Measurements from ENCODE around the gene GABPB2. TPM values are rescaled to one million over a fixed set of nuclear protein-coding genes. Genes with fewer than 3 reads are reported as not detected.
"Not testable (repeated sequence)": the region's sequence is repeated elsewhere in the genome, so short reads cannot be mapped to it uniquely, and the experiment has no call there.

GABPB2 gene
- total RNA-seq, 1 donor from 2014 or later: 3.6 TPM

- Histone ChIP-seq H3K9ac (ENCODE audit: low read length) (no peak overlapping the region), H3K4me1 (ENCODE audit: insufficient read depth, low read length) (peaks cover 2% of the 10 kb centered on the region), H3K36me3 (ENCODE audit: insufficient read depth, low read length) (peaks cover 20% of the 10 kb centered on the region), H4K20me1 (ENCODE audit: insufficient read depth, low read length) (peaks cover 30% of the 10 kb centered on the region), H3K79me2 (ENCODE audit: insufficient read depth, low read length) (peaks cover 57% of the 10 kb centered on the region), H3K4me2 (ENCODE audit: low read length) (no peak overlapping the region), H3K27me3 (ENCODE audit: insufficient read depth, low read length) (no peaks in the 10 kb centered on the region), H3K27ac (ENCODE audit: low read depth, low read length) (no peak overlapping the region), H3K4me3 (ENCODE audit: insufficient read depth, low read depth, low read length) (no peak overlapping the region), H3K9me3 (ENCODE audit: insufficient read depth, low read depth, low read length) (no peaks in the 10 kb centered on the region), H2AFZ (ENCODE audit: low read depth, low read length) (no peak overlapping the region)
- peaks cover 20% of the 10 kb centered on the region for H3K4me1 Mint-ChIP-seq (ENCODE audit: low read depth, unreplicated experiment)
- H3K36me3 Mint-ChIP-seq (ENCODE audit: low read depth, unreplicated experiment): peaks cover 16% of the 10 kb centered on the region
- no peak for TF ChIP-seq EZH2 (IDR thresholded peaks at IDR 0.05; ENCODE audit: insufficient read depth, low read length)
- FAIRE-seq (no peak), DNase-seq (ENCODE audit: low read depth) (no peak)
- H3K27ac Mint-ChIP-seq (ENCODE audit: unreplicated experiment): peak overlapping the region; percentile 47
- peak overlapping the region; percentile 5 for H3K4me3 Mint-ChIP-seq (ENCODE audit: unreplicated experiment)
- H3K9me3 Mint-ChIP-seq (ENCODE audit: unreplicated experiment): no peaks in the 10 kb centered on the region
- no peaks in the 10 kb centered on the region for H3K27me3 Mint-ChIP-seq (ENCODE audit: low read depth, unreplicated experiment)
These were observed 1.5 kb upstream of the GABPB2 start for GRCh38 chr1:151069103-151069486.

GRCh38 chr1:151072224-151072623 lies 1.7 kb downstream of the GABPB2 start:
- no peaks in the 10 kb centered on the region for H3K9me3 ChIP-seq (ENCODE audit: insufficient read depth, low read depth, low read length)
- H2AFZ ChIP-seq (ENCODE audit: low read depth, low read length): no peak overlapping the region
- no peaks in the 10 kb centered on the region for H3K9me3 Mint-ChIP-seq (ENCODE audit: unreplicated experiment)
- H4K20me1 ChIP-seq (ENCODE audit: insufficient read depth, low read length): peaks cover 5% of the 10 kb centered on the region
- TF ChIP-seq CTCF (IDR thresholded peaks at IDR 0.05; ENCODE audit: insufficient read depth, low read depth, low read length) (no peak), EZH2 (IDR thresholded peaks at IDR 0.05; ENCODE audit: insufficient read depth, low read length) (no peak)
- no peak overlapping the region for H3K4me2 ChIP-seq (ENCODE audit: low read length)
- peaks cover 25% of the 10 kb centered on the region for H3K79me2 ChIP-seq (ENCODE audit: insufficient read depth, low read length)
- FAIRE-seq: no peak
- no peak overlapping the region for H3K4me3 Mint-ChIP-seq (ENCODE audit: unreplicated experiment)
- no peak for DNase-seq (ENCODE audit: low read depth)
- no peaks in the 10 kb centered on the region for H3K27me3 ChIP-seq (ENCODE audit: insufficient read depth, low read length)
- H3K4me1 Mint-ChIP-seq (ENCODE audit: low read depth, unreplicated experiment): peaks cover 9% of the 10 kb centered on the region
- H3K36me3 Mint-ChIP-seq (ENCODE audit: low read depth, unreplicated experiment): peaks cover 14% of the 10 kb centered on the region
- no peak overlapping the region for H3K9ac ChIP-seq (ENCODE audit: low read length)
- H3K27me3 Mint-ChIP-seq (ENCODE audit: low read depth, unreplicated experiment): no peaks in the 10 kb centered on the region
- peaks cover 13% of the 10 kb centered on the region for H3K36me3 ChIP-seq (ENCODE audit: insufficient read depth, low read length)
- no peak overlapping the region for H3K4me3 ChIP-seq (ENCODE audit: insufficient read depth, low read depth, low read length)
- peak overlapping the region; percentile 20 for H3K27ac Mint-ChIP-seq (ENCODE audit: unreplicated experiment)
- H3K27ac ChIP-seq (ENCODE audit: low read depth, low read length): no peak overlapping the region
- H3K4me1 ChIP-seq (ENCODE audit: insufficient read depth, low read length): peaks cover 2% of the 10 kb centered on the region

- Histone ChIP-seq H3K9ac (ENCODE audit: low read length) (no peak overlapping the region), H3K36me3 (ENCODE audit: insufficient read depth, low read length) (no peaks in the 10 kb centered on the region), H2AFZ (ENCODE audit: low read depth, low read length) (no peak overlapping the region), H3K4me1 (ENCODE audit: insufficient read depth, low read length) (no peaks in the 10 kb centered on the region), H3K9me3 (ENCODE audit: insufficient read depth, low read depth, low read length) (no peaks in the 10 kb centered on the region), H3K79me2 (ENCODE audit: insufficient read depth, low read length) (no peaks in the 10 kb centered on the region), H3K27me3 (ENCODE audit: insufficient read depth, low read length) (no peaks in the 10 kb centered on the region), H4K20me1 (ENCODE audit: insufficient read depth, low read length) (no peaks in the 10 kb centered on the region), H3K27ac (ENCODE audit: low read depth, low read length) (no peak overlapping the region), H3K4me2 (ENCODE audit: low read length) (no peak overlapping the region), H3K4me3 (ENCODE audit: insufficient read depth, low read depth, low read length) (no peak overlapping the region)
- Mint-ChIP-seq H3K9me3 (ENCODE audit: unreplicated experiment) (no peaks in the 10 kb centered on the region), H3K27ac (ENCODE audit: unreplicated experiment) (no peak overlapping the region), H3K4me3 (ENCODE audit: unreplicated experiment) (no peak overlapping the region), H3K27me3 (ENCODE audit: low read depth, unreplicated experiment) (no peaks in the 10 kb centered on the region), H3K36me3 (ENCODE audit: low read depth, unreplicated experiment) (no peaks in the 10 kb centered on the region), H3K4me1 (ENCODE audit: low read depth, unreplicated experiment) (no peaks in the 10 kb centered on the region)
- no peak for DNase-seq (ENCODE audit: low read depth)
- TF ChIP-seq CTCF (IDR thresholded peaks at IDR 0.05; ENCODE audit: insufficient read depth, low read depth, low read length): no peak
- no peak for TF ChIP-seq EZH2 (IDR thresholded peaks at IDR 0.05; ENCODE audit: insufficient read depth, low read length)
- no peak for FAIRE-seq
These were observed 15.5 kb downstream of the GABPB2 start for GRCh38 chr1:151085953-151086559.

- not testable (repeated sequence) for H3K27ac ChIP-seq (ENCODE audit: low read depth, low read length); H3K36me3 Mint-ChIP-seq (ENCODE audit: low read depth, unreplicated experiment); H3K79me2 ChIP-seq (ENCODE audit: insufficient read depth, low read length); H3K4me3 Mint-ChIP-seq (ENCODE audit: unreplicated experiment); H3K4me3 ChIP-seq (ENCODE audit: insufficient read depth, low read depth, low read length); H3K9me3 ChIP-seq (ENCODE audit: insufficient read depth, low read depth, low read length); H3K4me2 ChIP-seq (ENCODE audit: low read length); FAIRE-seq; DNase-seq (ENCODE audit: low read depth); H2AFZ ChIP-seq (ENCODE audit: low read depth, low read length); H3K27ac Mint-ChIP-seq (ENCODE audit: unreplicated experiment); H3K36me3 ChIP-seq (ENCODE audit: insufficient read depth, low read length); H3K4me1 Mint-ChIP-seq (ENCODE audit: low read depth, unreplicated experiment); H3K9ac ChIP-seq (ENCODE audit: low read length); H3K27me3 Mint-ChIP-seq (ENCODE audit: low read depth, unreplicated experiment); H3K27me3 ChIP-seq (ENCODE audit: insufficient read depth, low read length); H4K20me1 ChIP-seq (ENCODE audit: insufficient read depth, low read length); H3K4me1 ChIP-seq (ENCODE audit: insufficient read depth, low read length); H3K9me3 Mint-ChIP-seq (ENCODE audit: unreplicated experiment)
These were observed 26.9 kb downstream of the GABPB2 start for GRCh38 chr1:151097426-151097825.

Data from astrocyte (in vitro differentiated cells and primary cell).